Measurements from ENCODE around the gene TCTN3. TPM values are rescaled to one million over a fixed set of nuclear protein-coding genes. Genes with fewer than 3 reads are reported as not detected.

TCTN3 gene
- total and polyA plus RNA-seq, 2 donors (not counting 3 experiments of a cell fraction or from before 2014, with no cell fraction given), result 40.4 to 52.6 TPM

DNA sequence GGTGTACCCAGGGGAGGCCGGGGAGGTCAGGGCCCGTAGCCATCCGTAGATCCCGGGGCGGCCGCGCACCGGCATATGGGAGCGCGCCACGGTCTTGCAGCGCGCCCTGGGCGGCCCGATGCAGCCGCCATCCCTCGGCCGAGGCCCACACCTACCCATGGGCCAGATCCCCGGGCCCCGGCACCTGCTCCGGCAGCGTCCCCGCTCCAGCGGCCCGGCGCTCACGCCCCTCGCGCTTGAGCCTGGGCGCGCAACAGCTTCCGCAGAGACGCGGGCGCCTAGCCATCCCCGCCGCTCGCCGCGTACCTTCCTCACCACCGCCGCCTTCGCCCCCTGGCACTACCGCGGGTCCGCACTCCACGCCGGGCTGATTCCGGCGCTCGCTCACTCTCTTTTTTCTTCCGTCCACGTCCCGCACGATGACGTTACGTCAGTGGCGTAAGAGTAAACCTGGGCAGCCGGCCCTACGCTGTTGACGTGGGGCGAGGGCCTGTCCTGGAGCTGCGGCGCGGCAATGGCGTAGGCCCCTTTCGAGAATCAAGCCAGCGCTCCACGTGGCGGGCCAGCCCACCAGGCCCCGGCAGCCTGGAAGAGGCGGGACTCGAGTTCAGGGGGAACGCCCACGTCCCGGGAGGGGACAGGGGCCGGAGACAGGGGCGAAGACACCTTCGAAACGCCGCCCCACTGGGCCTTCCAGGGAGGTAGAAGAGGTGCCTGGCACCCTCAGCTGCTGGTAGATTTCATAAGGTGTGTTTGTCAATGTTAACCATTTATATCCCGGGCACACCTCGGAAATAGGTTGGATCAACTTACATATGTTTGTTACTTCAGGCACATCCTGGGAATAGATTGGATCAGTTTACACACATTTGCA is 37.2 kb downstream of the TCTN3 start, which contains the start of gene ALDH18A1:
ALDH18A1 (minus strand) TSS at position 421 of the 874 bp plus-strand sequence. CDS start 3,334 bp downstream, outside the sequence.
- peak; percentile 86 for FAIRE-seq
- Histone ChIP-seq H3K27me3 (ENCODE audit: control insufficient read depth in 2 of 2, insufficient read depth in 2 of 2, low read length in 2 of 2) (no peaks in the 10 kb centered on the region), H3K4me1 (ENCODE audit: control insufficient read depth, extremely low read depth, insufficient read depth, low read length) (peaks cover 11% of the 10 kb centered on the region), H3K4me3 (replicated peaks in 1 of 3; ENCODE audit: insufficient read depth in 1 of 3, low read depth in 1 of 3, low read length in 3 of 3) (peak within 1 kb of the TSS; percentile 73 to 93 (median 89)), H3K9me1 (replicated peaks; ENCODE audit: control insufficient read depth, extremely low read depth, insufficient read depth, low read length) (no peaks in the 10 kb centered on the region), H3K79me2 (ENCODE audit: control insufficient read depth, insufficient read depth, low read length) (peaks cover 33% of the 10 kb centered on the region), H3K4me2 (ENCODE audit: insufficient read depth, low read length) (peak within 1 kb of the TSS; percentile 97), H3K9me3 (replicated peaks; ENCODE audit: control insufficient read depth, insufficient read depth, low read length) (no peaks in the 10 kb centered on the region), H4K20me1 (replicated peaks; ENCODE audit: control insufficient read depth, extremely low read depth, insufficient read depth, low read length) (no peaks in the 10 kb centered on the region), H2AFZ (ENCODE audit: low read depth, low read length) (peak within 1 kb of the TSS; percentile 72), H3K27ac (ENCODE audit: insufficient read depth, low read depth, low read length) (peak within 1 kb of the TSS; percentile 64), H3K9ac (replicated peaks; ENCODE audit: extremely low read depth, insufficient read depth, low read length) (peak within 1 kb of the TSS; percentile 87), H3K36me3 (ENCODE audit: control insufficient read depth in 2 of 2, extremely low read depth in 1 of 2, insufficient read depth in 2 of 2, low read length in 2 of 2) (peaks cover 4 to 5% of the 10 kb centered on the region in 2 experiments)
- POLR2A ChIA-PET, result no interaction called here
- TF ChIP-seq, protein P1, sequence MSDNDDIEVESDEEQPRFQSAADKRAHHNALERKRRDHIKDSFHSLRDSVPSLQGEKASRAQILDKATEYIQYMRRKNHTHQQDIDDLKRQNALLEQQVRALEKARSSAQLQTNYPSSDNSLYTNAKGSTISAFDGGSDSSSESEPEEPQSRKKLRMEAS (IDR thresholded peaks at IDR 0.05; ENCODE audit: insufficient read depth, insufficient read length), result peak; percentile 74
- TF ChIP-seq JUN (IDR thresholded peaks at IDR 0.05; ENCODE audit: borderline replicate concordance, insufficient read depth, insufficient read length, low read depth), result no peak
- peak; percentile 78 for TF ChIP-seq POLR2A (IDR thresholded peaks at IDR 0.05; ENCODE audit: low read depth, low read length)
- peak; percentile 54 for TF ChIP-seq POLR2AphosphoS5 (IDR thresholded peaks at IDR 0.05; ENCODE audit: insufficient read depth, low read depth, low read length)
- DNase-seq (ENCODE audit: low read depth, low spot score), result peak; percentile 93
- dilution Hi-C loops (cut with MboI; ENCODE audit: extremely low pct_ligation_motif_present, low sequenced_read_pairs) (no loop called here), intact Hi-C loops (cut with micrococcal nuclease) (loop anchor here (1.0 to 2.0 kb wide), 3 partner anchors 38 to 209 kb away; partner anchors contain the start of gene SORBS1)
- no TSS peak for BruUV-seq (replicated peaks)
- CTCF ChIA-PET, result interaction anchor here (0.7 to 3.6 kb wide), 2 partner anchors 38 to 1027 kb away, joined by 3 to 22 read pairs; partner anchors contain the start of gene TCTN3
